Body of pancreas (tissue), 4 donors: ENCODE data around the gene TMX2.

Source experiments
- POLR2A ChIP-seq, 3 donors: fragments of 450-650 bp; IDR thresholded peaks; one replicate each; pipeline ENCODE4 v1.6.1; 2016; ENCODE audit warnings: antibody characterized with exemption in 3 of 3, mild to moderate bottlenecking in 2 of 3
- TF ChIP-seq, protein P1 (sequence below), 7 experiments: fragments of 450-650 bp in 4 of 7; fragments of 200-600 bp in 3 of 7; sonication (generic) in 3 of 7; IDR thresholded peaks; one replicate each; pipeline ENCODE4 v1.5.1; 2016 to 2019; ENCODE audit warnings: antibody characterized with exemption in 7 of 7

GRCh38 chr11:57752954-57753353 is 40.6 kb downstream of the TMX2 start:
- TF ChIP-seq, protein P1, sequence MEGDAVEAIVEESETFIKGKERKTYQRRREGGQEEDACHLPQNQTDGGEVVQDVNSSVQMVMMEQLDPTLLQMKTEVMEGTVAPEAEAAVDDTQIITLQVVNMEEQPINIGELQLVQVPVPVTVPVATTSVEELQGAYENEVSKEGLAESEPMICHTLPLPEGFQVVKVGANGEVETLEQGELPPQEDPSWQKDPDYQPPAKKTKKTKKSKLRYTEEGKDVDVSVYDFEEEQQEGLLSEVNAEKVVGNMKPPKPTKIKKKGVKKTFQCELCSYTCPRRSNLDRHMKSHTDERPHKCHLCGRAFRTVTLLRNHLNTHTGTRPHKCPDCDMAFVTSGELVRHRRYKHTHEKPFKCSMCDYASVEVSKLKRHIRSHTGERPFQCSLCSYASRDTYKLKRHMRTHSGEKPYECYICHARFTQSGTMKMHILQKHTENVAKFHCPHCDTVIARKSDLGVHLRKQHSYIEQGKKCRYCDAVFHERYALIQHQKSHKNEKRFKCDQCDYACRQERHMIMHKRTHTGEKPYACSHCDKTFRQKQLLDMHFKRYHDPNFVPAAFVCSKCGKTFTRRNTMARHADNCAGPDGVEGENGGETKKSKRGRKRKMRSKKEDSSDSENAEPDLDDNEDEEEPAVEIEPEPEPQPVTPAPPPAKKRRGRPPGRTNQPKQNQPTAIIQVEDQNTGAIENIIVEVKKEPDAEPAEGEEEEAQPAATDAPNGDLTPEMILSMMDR (IDR thresholded peaks at IDR 0.05), result no peak
- TF ChIP-seq POLR2A (IDR thresholded peaks at IDR 0.05), result no peak
